ENCODE data around the gene RANBP1. TPM values are rescaled to one million over a fixed set of nuclear protein-coding genes. Genes with fewer than 3 reads are reported as not detected.
A peak's percentile ranks its signal among the peaks of the same experiment; 100 is the strongest.

The RANBP1 gene
- total and polyA plus RNA-seq, 9 of the 15 experiments (the other 6 are each of a cell fraction or from before 2014, with no cell fraction given): 162 to 2,891 (median 1,289) TPM

DNA sequence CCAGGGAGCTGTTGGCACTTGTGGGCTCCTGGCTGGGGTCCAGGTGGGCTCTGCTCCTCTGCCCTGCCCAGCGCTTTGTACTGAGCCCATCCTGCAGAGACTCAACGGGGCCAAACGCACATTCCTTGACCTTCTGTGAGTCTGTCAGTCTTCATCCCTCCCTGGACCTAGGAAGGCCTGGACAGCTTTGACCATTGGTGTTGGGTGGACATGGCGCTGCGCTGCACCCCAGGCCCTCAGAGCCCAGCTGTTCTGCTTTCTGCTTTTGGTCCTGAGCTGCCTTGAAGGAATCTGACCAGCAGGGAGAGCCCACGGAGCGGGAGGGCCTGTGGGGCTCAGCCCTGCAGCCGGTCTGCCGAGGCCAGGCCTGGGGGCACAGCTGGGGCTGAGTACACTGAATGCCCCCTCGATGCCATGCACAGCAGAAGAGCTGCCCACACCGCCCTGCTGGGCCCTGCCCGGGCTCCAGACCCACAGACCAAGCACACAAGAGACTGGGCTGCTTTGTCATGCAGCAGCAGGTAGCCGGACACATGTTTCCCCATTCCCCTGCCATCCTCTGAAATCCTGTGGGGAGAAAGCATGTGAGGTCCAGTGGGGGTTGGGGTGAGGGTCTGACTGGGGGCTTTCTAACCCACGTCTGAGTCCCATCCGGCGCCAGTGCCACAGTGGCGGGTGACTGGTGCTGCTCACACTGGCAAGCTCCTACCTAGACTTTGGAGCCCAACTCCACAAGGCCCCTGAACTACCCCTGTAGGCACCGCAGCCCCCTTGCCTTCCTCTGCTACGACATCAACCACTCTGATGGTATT lies 59.1 kb downstream of the RANBP1 start (continued):
- TF ChIP-seq, protein P1, sequence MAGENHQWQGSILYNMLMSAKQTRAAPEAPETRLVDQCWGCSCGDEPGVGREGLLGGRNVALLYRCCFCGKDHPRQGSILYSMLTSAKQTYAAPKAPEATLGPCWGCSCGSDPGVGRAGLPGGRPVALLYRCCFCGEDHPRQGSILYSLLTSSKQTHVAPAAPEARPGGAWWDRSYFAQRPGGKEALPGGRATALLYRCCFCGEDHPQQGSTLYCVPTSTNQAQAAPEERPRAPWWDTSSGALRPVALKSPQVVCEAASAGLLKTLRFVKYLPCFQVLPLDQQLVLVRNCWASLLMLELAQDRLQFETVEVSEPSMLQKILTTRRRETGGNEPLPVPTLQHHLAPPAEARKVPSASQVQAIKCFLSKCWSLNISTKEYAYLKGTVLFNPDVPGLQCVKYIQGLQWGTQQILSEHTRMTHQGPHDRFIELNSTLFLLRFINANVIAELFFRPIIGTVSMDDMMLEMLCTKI (IDR thresholded peaks at IDR 0.05; ENCODE audit: partially characterized antibody): no peak
- TF ChIP-seq NUFIP1 (IDR thresholded peaks at IDR 0.05; ENCODE audit: partially characterized antibody): no peak
- no peak for TF ChIP-seq E2F3 (CRISPR knock-in tag; IDR thresholded peaks at IDR 0.05)
- TF ChIP-seq, protein P2, sequence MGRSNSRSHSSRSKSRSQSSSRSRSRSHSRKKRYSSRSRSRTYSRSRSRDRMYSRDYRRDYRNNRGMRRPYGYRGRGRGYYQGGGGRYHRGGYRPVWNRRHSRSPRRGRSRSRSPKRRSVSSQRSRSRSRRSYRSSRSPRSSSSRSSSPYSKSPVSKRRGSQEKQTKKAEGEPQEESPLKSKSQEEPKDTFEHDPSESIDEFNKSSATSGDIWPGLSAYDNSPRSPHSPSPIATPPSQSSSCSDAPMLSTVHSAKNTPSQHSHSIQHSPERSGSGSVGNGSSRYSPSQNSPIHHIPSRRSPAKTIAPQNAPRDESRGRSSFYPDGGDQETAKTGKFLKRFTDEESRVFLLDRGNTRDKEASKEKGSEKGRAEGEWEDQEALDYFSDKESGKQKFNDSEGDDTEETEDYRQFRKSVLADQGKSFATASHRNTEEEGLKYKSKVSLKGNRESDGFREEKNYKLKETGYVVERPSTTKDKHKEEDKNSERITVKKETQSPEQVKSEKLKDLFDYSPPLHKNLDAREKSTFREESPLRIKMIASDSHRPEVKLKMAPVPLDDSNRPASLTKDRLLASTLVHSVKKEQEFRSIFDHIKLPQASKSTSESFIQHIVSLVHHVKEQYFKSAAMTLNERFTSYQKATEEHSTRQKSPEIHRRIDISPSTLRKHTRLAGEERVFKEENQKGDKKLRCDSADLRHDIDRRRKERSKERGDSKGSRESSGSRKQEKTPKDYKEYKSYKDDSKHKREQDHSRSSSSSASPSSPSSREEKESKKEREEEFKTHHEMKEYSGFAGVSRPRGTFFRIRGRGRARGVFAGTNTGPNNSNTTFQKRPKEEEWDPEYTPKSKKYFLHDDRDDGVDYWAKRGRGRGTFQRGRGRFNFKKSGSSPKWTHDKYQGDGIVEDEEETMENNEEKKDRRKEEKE (IDR thresholded peaks at IDR 0.05; ENCODE audit: borderline replicate concordance in 1 of 2, control insufficient read depth in 1 of 2, low read depth in 2 of 2, low read length in 1 of 2): no peak
- TF ChIP-seq, protein P3, sequence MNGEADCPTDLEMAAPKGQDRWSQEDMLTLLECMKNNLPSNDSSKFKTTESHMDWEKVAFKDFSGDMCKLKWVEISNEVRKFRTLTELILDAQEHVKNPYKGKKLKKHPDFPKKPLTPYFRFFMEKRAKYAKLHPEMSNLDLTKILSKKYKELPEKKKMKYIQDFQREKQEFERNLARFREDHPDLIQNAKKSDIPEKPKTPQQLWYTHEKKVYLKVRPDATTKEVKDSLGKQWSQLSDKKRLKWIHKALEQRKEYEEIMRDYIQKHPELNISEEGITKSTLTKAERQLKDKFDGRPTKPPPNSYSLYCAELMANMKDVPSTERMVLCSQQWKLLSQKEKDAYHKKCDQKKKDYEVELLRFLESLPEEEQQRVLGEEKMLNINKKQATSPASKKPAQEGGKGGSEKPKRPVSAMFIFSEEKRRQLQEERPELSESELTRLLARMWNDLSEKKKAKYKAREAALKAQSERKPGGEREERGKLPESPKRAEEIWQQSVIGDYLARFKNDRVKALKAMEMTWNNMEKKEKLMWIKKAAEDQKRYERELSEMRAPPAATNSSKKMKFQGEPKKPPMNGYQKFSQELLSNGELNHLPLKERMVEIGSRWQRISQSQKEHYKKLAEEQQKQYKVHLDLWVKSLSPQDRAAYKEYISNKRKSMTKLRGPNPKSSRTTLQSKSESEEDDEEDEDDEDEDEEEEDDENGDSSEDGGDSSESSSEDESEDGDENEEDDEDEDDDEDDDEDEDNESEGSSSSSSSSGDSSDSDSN (IDR thresholded peaks at IDR 0.05; ENCODE audit: borderline replicate concordance in 1 of 2, low read depth in 2 of 2, low read length in 2 of 2): no peak
- TF ChIP-seq RUNX1 (IDR thresholded peaks at IDR 0.05; ENCODE audit: low read depth): no peak
- 0 out of 4 replicates have a peak, but pooled peaks of 1 of the 2 experiments have one; percentile 52 for TF ChIP-seq MAZ (CRISPR knock-in tag; conservative IDR thresholded peaks at IDR 0.05 in 1 of 2, IDR thresholded peaks at IDR 0.05 in 1 of 2)
- no peak for TF ChIP-seq PYGO2 (tag; IDR thresholded peaks at IDR 0.05)
- TF ChIP-seq EWSR1 (IDR thresholded peaks at IDR 0.05; ENCODE audit: borderline replicate concordance, low read depth, partially characterized antibody): no peak
- TF ChIP-seq BHLHE40 (IDR thresholded peaks at IDR 0.05; ENCODE audit: low read length): no peak; the same call in 1 of the 2 replicates
- peak; percentile 24 for TF ChIP-seq STAG1 (CRISPR knock-in tag; IDR thresholded peaks at IDR 0.05; ENCODE audit: borderline replicate concordance)
- no peak for TF ChIP-seq KDM2B (CRISPR knock-in tag; IDR thresholded peaks at IDR 0.05)
- no peak for TF ChIP-seq TSC22D4 (tag; IDR thresholded peaks at IDR 0.05)
- no peak for TF ChIP-seq ZNF696 (CRISPR knock-in tag; conservative IDR thresholded peaks at IDR 0.05)
- TF ChIP-seq, protein P4, sequence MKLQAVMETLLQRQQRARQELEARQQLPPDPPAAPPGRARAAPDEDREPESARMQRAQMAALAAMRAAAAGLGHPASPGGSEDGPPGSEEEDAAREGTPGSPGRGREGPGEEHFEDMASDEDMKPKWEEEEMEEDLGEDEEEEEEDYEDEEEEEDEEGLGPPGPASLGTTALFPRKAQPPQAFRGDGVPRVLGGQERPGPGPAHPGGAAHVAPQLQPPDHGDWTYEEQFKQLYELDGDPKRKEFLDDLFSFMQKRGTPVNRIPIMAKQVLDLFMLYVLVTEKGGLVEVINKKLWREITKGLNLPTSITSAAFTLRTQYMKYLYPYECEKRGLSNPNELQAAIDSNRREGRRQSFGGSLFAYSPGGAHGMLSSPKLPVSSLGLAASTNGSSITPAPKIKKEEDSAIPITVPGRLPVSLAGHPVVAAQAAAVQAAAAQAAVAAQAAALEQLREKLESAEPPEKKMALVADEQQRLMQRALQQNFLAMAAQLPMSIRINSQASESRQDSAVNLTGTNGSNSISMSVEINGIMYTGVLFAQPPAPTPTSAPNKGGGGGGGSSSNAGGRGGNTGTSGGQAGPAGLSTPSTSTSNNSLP (IDR thresholded peaks at IDR 0.05; ENCODE audit: borderline replicate concordance, low read depth, low read length): no peak
- TF ChIP-seq NR4A1 (CRISPR knock-in tag; IDR thresholded peaks at IDR 0.05): no peak
- TF ChIP-seq NR4A1 (tag; IDR thresholded peaks at IDR 0.05): no peak

All from K562 (cell line).